GM21423 (cell line): ENCODE measurements around the gene HBA2.
"Not testable (repeated sequence)": the region's sequence is repeated elsewhere in the genome, so short reads cannot be mapped to it uniquely, and the experiment has no call there.

Experiments used
- ATAC-seq: cut with Tn5 transposase; IDR thresholded peaks from one replicate; pipeline ENCODE4 v1.9.1; 2021; ENCODE audit warnings: mild to moderate bottlenecking, moderate library complexity; ENCODE audit not compliant: unreplicated experiment

Gene HBA2

DNA sequence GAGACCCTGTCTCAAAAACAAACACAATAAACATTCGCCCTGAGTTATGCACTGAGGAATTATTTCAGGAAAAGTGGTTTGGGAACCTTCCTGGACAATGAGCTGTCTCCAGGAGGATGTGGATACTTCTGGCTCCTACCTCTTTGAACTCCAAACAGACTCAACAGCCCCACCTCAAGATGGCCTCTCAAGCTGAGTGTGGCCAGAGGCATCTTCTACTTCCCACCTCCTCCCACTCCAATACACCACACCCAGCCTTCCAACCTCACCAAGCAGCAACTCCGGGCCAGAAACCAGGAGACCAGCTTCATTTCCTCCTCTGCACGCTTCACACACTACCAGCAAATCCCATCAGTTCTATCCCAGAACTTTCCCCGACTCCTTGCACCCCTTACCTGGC, 19.2 kb downstream of the HBA2 start:
- ATAC-seq: no peak

DNA sequence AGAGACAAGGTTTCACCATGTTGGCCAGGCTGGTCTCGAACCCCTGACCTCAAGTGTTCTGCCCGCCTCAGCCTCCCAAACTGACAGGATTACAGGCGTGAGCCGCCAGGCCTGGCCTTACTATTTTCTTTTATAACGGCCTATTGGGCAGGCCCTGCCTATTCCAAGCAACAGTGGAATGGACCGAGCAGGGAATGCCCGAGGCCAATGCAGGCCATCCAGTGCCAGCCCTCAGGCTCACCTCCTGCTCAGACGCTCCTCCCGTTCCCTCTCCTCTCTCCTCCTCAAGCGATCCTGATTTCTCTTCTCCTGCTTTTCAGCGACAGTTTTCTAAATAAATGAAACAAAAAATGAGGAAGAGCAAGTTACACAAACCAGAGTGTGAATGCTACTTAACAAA, 20.0 kb downstream of the HBA2 start:
- no peak for ATAC-seq

DNA sequence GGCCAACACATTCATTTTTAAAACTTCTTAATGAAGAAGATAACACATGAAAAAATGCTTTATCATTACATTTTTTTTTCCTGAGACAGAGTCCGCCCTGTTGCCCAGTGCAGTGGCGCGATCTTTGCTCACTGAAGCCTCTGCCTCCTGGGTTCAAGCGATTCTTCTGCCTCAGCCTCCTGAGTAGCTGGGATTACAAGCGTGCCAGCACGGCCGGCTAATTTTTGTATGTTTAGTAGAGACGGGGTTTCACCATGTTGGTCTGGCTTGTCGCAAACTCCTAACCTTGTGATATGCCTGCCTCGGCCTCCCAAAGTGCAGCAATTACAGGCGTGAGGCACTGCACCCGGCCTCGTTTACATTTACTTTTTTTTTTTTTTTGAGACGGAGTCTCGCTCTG, 20.8 kb downstream of the HBA2 start:
- no peak for ATAC-seq

DNA sequence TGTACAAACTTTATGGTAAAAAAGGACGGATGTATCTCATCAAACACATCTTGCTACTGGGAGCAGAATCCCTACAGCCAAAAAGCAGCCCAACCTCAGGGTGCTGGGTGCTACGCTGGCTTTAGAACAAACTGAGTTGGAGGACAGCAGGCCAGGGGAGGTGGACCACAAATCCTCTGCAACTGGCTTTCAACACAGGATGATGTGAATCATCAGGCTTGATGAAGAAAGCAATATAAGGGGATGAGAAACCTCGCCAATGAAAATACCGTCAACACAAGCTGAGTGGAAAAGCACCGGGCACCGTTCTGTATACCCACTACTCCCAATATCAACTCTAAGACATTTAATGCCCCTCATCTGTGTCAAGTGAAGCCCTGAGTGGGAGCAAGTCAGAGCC, 21.8 kb downstream of the HBA2 start:
- ATAC-seq: no peak

DNA sequence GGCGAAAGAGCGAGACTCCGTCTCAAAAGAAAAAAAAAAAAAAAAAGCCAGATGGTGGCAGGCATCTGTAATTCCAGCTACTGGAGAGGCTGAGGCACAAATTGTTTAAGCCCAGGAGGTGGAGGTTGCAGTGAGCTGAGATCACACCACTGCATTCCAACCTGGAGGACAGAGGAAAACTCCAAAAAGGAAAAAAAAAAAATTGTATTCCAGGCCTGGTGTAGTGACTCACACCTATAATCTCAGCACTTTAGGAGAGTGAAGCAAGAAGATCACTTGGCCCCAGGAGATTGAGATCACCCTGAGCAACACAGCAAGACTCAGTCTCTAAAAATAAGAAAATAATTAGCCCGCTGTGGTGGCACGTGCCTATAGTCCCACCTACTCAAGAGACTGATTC, 27.7 kb downstream of the HBA2 start:
- no peak for ATAC-seq

DNA sequence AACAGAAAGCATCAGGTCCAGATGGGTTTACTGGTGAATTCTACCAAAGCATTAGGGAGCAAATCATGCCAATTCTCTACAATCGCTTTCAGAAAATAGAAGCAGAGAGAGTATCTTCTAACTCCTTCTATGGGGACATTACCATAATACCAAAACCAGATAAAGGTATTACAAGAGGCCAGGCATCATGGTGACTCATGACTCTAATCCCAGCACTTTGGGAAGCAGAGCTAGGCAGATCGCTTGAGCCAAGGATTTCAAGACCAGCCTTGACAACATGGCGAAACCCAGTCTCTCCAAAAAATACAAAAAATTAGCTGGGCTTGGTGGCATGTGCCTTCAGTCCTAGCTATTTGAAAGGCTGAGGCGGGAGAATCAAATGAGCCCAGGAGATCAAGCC, 30.6 kb downstream of the HBA2 start:
- no peak for ATAC-seq

DNA sequence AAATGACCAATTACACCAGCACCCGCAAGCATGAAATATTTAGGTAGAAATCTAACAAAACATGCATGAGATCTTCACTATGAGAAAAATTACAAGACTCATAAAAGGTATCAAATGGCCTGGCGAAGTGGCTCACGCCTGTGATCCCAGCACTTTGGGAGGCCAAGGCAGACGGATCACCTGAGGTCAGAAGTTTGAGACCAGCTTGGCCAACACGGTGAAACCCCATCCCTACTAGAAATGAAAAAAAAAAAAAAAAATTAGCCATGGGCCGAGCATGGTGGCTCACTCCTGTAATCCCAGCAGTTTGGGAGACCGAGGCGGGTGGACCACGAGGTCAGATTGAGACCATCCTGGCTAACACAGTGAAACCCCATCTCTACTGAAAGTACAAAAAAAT, 31.4 kb downstream of the HBA2 start:
- not testable (repeated sequence) for ATAC-seq

DNA sequence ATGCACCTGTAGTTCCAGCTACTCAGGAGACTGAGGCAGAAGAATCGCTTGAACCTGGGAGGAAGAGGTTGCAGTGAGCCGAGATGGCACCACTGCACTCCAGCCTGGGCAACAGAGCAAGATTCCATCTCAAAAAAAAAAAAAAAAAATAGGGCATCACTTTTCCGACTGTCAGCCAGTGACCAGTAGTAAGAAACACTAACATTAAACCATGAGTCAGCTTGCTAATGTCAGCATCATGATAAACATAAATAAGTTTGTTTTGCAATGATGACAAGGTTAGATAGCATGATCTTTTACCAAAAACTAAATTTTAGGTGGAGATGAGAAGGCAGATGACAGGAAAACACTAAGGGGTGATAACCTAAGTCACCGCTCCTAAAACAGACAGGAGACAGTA, 36.7 kb downstream of the HBA2 start:
- ATAC-seq: not testable (repeated sequence)

DNA sequence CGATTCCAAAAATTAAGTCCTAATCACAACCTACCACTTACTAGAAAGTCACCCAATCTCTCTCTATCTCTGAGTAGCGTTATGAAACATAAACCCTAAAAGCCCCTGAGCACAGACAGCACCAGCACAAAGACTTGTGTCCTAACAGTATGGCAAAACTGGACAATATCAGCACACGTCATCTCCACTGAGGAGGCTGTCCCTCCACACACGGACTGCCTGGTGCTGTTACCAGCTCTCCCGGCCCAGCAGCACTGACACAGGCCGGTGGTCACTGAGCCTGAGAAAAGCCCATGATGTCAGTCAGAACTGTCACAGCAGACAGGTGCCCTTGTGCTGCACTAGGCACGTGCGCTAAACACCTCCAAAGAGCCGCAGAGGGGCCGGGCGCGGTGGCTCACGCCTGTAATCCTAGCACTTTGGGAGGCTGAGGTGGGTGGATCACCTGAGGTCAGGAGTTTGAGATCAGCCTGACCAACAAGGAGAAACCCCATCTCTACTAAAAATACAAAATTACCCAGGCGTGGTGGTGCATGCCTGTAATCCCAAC, 39.0 kb downstream of the HBA2 start:
- ATAC-seq: not testable (repeated sequence)

DNA sequence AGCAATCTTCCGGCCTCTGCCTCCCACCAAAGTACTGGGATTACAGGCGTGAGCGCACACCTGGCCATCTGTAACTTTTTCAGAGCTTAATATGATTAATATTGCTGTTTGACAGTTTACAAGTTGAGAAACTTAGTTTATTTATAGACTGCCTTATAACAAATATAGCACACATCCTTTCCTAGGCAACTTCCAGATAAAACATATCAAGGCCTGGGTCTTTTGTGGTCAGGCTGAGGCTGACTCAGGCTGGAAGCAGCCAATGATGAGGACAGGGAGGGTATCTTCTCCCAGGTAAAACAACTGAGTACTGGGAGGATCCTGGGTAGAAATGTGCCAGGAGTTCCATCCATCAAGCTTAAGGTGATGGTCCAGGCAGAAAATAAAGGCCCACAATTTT, 40.3 kb downstream of the HBA2 start:
- ATAC-seq: no peak

DNA sequence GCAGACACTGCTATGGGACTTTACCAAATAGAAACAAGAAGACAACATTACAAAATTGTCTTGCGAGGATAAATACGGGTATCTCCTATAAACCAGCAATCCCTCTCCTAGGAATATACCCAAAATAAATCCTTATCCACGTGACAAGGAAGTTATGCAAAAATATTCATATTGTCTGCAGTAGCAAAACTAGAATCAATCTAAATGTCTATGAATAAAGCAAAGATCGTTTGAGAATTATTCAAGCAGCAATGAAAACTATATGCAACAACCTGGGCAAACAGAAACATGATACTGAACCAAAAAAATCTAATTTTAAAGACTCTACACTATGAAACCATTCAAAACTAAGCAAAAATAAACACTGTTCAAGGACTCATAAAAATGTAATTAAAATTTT, 47.3 kb downstream of the HBA2 start:
- ATAC-seq: no peak
